ENCODE data around the gene AMH.
"Not testable (repeated sequence)": the region's sequence is repeated elsewhere in the genome, so short reads cannot be mapped to it uniquely, and the experiment has no call there.

Gene AMH

DNA sequence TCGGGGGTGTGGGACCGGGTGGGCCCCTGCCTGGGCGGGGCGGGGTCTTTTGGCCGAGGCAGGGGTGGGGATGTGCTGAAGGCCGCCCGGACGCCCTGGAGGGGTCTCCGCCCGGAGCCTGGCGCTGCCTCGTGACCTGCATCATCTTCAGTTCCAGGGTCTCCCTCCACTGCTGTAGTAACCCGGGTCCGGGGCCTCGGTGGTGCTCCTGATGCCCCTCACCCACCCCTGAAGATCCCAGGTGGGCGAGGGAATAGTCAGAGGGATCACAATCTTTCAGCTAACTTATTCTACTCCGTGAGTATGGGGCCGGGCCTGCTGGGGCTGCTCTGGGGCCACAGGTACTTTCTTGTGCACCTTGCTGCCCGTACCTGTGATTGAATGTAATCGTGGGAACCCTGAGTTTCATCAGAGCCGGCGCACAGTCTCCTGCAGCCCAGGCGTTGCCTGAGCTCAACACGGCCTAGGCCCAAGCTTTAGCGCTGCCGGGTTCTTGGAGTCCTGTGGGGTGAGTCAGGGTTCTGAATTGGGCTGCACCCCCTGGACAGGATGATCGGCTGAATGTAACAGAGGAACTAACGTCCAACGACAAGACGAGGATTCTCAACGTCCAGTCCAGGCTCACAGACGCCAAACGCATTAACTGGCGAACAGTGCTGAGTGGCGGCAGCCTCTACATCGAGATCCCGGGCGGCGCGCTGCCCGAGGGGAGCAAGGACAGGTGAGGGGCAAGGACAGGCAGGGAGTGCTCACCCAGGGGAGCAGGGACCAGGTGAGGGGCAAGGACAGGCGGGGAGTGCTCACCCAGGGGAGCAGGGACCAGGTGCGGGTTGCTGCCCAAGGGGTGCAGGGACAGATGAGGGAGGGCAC, 22.3 kb downstream of the AMH start:
- peak; percentile 65 for DNase-seq

DNA sequence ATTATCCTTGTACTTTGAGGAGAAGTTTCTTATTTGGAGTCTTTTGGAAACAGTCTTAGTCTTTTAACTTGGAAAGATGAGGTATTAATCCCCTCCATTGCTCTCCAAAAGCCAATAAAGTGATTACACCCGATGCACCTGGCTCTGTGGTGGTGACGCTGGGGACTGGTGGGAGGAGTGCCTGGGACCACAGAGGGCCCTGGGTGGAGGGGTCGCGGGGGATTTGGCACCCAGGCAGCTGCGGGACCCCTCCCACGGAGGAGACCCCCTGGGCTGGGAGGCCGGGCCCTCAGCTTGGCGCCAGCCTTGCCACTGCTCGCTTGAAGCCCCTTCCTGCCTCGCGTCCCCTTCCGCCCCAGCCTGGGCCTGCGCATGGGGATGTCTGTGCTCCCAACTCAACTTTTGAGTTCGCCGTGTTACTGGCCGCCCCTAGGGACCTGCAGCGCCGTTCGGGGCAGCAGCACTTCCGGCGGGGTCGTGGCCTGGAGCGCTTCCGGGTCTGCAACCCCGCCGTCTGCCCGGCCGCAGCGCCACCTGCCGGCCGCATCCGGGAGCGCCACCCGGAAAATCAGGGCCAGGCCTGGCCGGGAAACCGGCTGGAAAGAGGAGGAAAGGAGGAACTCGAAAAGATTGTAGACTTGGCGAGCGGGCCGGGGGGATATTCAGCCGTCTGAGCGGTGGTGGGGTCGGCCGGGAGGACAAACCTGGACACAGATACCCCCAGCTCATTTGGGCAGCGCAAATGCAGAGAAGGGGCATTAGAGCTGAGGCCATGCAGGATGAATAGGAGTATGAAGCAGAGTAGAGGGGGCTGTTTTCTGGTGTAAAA, 24.4 kb downstream of the AMH start:
- DNase-seq: peak; percentile 78

DNA sequence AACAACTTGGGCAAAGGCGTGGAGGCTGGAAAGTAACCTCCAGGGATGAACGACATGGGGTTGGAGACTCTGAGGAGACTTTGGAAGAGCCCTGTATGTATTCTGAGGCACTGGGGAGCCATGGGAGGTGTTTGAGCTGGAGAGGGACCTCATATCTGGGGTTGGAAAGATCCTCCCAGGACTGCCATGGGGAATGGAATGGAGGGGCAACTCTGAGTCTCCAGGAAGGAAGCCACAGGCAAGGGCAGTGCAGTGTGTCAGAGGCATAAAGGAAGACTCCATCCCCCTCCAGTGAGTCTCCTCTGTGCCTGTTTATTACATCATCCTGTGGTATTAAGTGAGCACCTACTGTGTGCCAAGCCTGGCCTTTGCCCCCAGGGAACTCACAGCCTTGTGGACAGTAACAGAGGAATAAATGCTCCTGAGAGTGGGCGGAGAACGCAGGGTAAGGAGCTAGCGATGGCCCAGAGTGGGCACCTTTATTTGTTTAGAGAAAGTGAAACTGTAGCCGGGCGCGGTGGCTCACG, 25.1 kb downstream of the AMH start:
- no peak for DNase-seq

DNA sequence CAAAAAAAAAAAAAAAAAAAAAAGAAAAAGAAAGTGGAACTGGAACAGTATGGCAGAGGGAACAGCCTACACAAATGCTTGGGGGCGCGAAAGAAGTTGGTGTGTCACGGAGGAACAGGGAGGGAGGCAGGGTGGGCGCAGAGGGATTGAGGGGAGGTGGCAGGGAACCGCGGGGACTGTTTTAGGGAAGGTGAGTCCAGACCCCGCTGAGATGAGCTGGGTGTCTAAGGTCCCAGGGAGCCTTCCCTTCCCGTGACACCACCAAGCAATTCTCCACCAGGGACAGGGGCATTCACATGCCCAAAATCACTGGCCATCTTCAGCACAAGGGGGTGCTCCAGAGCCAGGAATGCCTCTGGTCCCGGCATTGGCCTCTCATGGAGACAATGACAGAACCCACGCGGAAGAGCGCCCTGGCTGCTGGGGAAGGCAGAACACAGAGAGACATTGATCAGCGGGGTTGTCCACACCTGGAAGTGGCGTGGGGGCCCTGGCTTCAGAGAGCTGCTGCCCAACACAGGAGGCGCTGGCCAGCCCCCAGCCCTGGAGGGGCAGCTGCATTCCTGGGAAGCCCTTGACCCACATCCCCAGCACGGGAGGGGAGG, 25.9 kb downstream of the AMH start:
- no peak for DNase-seq

DNA sequence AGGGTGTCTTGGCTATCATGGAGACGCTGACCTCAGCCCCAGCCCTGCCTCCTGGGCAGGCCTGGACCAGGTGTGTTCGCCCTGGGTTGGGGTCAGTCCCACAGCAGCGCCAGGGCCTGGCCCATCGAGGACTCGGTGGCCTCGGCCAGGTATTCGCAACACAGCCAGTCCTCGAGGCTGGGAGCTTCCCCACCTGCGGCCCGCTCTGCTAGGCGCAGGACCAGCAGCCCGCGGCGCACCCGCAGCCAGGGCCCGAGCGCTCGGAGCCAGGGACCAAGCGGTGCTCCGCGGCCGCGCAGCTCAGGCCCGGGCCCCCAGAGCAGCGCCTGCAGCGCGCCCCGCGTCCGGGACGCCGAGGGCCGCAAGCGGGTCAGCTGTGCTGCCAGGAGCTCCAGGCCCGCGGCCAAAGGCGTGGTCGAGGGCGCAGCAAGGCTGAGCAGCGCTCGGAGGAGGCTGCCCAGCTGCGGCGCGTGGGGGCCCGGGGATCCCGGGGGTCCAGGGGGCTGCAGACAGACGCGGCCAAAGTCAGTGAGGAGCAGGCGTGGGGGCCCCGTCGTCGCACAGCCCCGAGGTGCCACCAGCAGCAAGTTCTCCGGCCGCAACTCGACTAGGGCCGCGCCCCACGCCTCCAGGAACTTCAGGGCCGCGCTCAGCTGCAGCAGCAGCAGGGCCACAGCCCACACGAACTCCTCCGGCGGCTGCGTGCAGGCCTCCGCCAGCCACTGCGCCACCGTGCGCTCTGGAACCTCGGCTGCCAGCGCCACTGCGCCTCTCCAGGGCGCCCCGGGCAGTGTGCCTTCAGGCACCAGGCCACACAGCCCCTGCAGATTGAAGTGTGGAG, 26.7 kb downstream of the AMH start:
- no peak for DNase-seq

DNA sequence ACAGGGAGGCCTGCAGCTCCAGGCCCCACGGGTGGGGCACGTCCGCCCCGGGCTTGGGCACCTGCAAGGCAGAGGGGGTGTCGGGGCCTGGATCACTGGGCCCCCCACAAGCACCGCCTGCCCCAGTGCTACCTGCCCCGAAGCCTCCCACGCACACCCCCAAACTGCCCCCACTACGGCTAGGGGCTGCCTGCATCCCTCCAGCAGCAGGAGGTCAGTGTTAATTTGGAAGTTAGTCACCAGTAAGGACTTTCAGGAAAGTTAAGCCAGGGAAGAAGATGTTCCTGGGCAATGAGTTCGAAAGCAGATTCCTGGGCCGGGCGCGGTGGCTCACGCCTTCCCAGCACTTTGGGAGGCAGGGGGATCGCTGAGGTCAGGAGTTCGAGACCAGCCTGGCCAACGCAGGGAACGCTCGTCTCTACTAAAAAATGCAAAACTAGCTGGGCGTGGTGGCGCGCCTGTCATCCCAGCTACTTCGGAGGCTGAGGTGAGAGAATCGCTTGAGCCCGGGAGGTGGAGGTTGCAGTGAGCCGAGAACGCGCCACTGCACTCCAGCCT, 27.4 kb downstream of the AMH start:
- no peak for DNase-seq

DNA sequence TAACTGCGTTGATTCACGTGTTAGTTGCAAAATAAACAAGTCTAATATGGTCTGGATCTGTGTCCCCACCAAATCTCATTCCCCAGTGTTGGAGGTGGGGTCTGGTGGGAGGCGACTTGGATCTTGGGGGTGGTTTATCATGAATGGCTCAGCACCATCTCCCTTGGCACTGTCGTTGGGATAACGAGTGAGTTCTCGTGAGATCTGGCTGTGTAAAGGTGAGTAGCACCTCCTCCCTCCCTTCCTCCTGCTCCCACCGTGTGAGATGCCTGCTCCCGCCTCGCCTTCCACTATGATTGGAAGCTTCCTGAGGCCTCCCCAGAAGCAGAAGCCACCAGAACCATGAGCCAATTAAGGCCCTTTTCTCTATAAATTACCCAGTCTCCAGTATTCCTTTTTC, 28.0 kb downstream of the AMH start:
- DNase-seq: no peak

DNA sequence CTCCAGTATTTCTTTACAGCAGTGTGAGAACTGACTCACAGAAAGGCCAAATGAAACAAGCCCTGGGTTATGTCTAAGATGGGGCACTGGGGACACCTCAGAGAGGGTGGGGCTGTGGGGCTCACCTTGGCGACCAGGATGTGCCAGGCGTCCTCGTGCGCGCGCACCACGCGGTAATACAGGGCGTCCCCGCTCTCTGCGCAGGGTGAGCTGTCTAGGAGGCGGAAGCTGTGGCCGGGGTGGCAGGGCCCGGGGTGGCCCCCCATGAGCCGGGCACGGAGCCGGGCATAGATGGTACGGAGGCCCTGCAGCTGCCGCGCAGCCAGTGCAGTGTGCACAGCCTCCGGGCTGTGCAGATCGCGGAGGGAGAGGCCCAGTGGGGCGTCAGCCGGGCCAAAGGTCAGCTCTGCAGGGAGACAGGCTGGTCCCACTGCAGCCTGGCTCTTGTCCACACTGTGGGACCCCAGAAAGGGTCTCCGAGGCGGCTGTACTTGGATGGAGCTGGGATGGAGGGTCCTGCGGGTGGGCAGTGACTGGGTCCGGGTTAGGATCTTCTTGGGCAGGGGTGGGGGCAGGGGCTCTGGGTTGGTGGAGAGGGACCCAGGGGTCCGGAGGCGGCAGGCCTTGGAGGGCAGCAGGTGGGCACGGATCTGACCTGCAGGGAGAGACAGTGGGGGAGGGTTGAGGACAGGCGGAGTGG, 29.5 kb downstream of the AMH start:
- DNase-seq: no peak

DNA sequence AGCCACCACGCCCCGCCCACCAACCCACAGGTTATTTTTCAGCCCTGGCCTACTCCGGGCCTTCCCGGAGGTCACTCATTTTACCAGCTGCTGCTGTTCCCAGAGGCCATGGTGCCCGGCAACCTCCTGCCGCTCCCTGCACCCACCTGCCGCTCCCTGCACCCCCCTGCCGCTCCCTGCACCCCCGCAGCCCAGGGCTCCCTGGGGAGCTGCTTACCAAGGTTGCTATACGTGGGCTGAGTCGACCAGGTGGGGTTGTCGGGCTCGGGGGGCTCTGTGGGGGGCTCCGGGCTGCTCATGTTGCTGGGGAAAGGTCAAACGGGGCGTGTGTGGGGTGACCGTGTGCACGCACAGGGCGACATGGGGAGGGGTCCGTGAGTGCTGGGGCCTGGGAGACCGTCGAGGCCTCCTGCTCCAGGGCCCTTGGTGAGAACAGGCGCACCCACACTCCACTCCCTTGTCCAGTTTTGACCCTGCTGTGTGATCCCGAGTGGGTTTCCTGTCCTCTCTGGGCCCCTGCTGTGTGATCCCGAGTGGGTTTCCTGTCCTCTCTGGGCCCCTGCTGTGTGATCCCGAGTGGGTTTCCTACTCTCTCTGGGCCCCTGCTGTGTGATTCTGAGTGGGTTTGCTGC, 31.6 kb downstream of the AMH start:
- DNase-seq: no peak

DNA sequence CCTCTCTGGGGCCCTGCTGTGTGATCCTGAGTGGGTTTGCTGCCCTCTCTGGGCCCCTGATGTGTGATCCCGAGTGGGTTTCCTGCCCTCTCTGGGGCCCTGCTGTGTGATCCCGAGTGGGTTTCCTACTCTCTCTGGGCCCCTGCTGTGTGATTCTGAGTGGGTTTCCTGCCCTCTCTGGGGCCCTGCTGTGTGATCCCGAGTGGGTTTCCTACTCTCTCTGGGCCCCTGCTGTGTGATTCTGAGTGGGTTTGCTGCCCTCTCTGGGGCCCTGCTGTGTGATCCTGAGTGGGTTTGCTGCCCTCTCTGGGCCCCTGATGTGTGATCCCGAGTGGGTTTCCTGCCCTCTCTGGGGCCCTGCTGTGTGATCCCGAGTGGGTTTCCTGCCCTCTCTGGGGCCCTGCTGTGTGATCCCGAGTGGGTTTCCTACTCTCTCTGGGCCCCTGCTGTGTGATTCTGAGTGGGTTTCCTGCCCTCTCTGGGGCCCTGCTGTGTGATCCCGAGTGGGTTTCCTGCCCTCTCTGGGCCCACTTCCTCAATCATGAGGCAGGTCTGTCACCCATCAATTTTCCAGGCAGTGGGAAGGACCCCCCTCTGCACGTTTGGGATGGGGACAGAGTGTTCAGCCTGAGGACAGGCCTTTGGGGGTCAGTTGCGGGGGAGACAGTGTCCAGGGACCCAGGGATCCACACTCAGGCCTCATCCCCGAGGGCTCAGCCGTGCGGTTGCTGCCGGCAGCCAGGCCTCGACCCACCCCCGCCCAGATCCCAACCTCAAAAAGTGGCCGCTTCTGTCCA, 32.3 kb downstream of the AMH start:
- not testable (repeated sequence) for DNase-seq

DNA sequence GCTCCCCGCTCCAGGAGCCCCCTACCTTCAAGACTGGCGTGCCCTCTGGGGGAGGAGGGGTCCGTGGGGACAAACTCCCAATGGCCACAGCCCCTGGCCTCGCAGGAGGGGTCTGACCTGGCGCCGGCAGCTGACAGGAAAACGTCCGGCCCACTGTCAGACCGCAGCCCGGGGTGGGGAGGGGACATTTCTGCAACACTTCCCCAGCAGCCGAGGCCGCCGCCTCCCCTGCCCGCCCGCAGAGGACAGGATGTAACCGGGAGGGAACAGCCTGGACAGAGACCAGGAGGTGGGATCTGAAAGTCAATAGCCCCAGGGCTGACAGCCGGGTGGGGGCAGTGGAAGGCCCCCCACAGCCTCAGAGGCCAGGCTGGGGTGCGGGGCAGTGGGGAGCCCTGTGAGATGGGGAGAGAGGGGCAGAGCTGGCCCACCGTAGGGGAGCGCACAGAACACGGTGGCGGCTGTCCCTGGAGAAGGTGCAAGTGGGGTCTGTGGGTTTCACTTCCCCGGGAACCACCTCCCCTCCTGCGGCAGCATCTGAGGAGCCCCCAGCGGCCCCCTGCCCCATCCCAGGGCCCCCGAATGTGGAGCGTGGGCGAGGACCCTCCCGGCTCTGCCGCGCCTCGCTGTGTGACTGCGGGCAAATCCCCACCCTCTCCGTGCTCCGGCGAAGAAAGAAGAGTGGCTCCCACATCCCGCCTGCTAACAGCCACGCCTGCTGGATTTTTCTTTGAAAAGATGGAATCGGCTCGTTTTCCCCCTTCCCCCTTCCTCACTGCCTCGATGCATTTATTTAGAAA, 33.1 kb downstream of the AMH start, which contains the start of gene PEAK3:
PEAK3 (minus strand) TSS at position 114 of the 800 bp plus-strand sequence. CDS start 1,244 bp downstream, outside the sequence.
- DNase-seq: no peak

DNA sequence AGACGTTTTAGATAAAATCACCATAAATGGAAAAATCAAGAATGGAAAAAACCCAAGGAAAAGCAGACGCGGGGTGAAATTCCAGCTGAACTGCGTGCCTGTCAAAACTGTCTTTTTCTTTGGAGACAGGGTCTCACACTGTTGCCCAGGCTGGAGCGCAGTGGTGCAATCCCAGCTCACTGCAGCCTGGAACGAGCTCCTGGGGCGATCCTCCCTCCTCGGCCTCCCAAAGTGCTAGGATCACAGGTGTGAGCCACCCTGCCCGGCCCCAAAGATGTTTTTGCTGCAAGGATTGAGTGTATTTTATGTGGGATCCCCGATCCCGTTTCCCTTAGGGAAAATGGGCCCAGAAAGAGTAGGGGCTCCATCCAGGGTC, 33.7 kb downstream of the AMH start:
- DNase-seq: no peak

DNA sequence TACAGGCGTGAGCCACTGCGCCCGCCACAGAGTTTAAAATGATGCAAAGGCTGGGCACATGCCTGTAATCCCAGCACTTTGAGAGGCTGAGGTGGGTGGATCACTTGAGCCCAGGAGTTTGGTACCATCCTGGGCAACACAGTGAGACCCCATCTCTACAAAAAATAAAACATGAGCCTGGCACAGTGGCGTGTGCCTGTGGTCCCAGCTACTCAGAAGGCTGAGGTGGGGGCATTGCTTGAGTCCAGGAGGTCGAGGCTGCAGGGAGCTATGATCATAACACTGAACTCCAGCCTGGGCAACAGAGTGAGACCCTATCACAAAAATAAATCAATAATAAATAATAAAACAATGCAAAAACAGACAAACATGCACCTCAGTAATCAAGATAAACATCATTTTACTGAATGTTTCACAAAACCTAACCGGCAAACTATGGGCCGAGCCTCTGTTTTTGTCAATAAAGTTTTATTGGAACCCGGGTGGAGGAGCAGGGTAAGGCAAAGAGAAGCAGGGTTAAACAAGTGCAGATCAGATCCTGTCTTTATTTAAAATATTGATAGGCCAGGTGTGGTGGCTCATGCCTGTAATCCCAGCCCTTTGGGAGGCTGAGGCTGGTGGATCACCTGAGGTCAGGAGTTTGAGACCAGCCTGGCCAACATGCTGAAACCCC, 34.8 kb downstream of the AMH start:
- DNase-seq: no peak

DNA sequence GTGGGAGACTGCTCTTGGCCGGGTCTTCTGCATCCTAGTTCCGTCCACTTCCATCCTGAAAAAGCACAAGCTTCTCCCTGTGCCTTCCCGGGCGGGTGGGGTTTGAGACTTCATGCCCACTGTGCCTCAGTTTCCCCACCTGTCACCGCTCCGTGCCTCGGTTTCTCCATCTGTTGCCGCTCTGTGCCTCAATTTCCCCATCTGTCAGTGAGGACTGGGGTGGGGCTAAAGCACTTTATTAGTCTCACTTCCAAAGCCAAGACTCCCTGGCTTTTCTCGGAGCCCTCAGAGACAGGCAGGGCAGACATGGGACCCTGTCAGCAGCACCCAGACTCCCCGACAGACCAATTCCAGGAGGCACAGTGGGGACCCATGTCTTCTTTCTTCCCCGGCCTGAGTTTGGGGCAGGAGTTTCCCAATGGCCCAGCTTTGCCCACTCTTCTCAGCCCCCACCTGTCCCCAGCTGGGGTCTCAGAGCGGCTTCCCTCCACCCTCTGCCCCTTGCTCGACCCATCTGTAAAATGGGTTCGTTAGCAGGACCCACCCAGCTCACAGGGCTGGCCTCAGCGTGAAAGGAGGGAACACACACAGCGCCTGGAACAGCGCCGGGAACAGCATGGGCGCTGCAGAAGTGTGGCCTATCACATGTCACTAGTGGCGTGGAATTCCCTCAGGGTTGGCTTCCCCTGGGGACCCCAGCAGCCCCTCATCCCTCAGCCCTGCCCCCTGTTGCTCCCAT, 37.4 kb downstream of the AMH start:
- no peak for DNase-seq

DNA sequence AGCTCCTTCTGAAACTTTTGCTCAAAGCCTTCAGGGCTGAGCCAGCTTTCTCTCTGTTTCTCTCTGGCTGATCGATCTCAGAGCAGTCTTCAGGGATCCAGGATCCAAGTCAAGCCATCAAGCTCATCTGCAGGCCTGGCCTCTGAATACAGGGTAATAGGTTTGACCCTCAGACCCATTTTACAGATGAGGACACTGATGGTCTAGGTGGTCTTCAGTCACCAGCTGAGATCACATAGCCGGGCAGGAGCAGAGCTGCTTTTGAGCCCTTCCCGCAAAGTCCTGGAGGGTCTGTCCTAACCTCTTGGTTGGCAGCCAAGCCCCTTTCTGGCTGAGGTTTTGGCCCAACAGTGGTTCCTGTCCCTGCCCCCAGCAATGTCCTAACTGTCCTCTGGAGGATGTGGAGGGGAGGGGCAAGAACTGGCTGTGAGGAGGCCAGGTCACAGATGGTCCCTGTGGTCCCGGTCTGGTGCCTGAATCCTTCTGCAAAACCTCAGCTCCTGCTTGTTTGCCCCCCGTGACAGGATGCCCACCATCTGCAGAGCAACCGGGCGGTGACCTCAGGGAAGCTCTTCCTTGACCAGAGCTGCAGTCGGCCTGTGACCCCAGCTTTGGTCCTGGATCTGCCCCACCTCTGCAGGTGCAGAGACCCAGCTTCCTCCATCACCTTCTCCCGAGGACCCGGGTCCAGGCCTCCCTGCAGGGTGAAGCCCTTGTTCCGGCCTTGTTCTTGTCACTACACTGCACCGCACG, 38.6 kb downstream of the AMH start:
- DNase-seq: no peak

DNA sequence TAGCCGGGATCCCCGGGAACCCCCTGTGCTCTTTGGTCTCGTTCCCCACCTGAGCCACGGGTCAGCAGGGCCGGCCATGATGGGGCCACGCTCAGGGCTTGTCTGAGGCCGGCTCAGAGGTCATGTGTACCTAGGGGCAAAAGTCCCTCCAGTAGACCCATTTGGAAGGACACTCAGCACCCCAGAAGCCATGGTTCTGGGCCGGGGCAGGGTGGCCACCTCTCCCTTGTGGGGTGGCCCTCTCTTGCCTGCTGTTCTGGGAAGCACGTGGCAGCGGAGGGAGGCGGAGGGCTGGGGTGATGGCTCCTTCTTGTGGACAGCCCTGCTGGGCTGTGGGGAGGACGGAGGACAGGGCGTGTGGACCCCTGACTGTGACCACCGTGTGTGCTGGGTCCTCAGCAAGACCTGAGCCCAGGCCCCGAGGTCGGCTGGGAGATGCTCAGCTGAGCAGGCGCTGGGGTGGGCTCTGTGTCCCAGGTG, 39.3 kb downstream of the AMH start:
- no peak for DNase-seq
